ENCODE measurements around the gene MDN1.
"Not testable (repeated sequence)": the region's sequence is repeated elsewhere in the genome, so short reads cannot be mapped to it uniquely, and the experiment has no call there.

MDN1 gene

GRCh38 chr6:89819336-89820130 is at the start of gene MDN1:
Gene MDN1, minus strand, starts transcription at chr6:89819794. Its CDS starts 187 bp downstream, at chr6:89819607.
- DNase-seq (ENCODE audit: low read depth, low spot score) = peak; percentile 64
- H3K27ac ChIP-seq = peak within 1 kb of the TSS; percentile 79

- H3K27ac ChIP-seq = no peak overlapping the region
- no peak for DNase-seq (ENCODE audit: low read depth, low spot score)
Observed at GRCh38 chr6:89866024-89866678, 46.6 kb upstream of the MDN1 start.

DNA sequence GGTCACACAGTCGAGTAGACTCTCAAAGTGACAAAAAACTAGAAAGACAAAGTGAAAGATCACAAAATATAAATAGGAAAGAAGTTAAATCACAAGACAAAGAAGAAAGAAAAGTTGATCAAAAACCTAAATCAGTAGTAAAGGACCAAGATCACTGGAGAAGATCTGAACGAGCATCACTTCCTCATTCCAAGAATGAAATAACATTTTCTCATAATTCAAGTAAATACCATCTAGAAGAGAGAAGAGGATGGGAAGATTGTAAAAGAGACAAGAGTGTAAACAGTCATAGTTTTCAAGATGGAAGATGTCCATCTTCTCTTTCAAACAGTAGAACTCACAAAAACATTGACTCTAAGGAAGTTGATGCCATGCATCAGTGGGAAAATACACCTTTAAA is 43.1 kb upstream of the MDN1 start:
- DNase-seq (ENCODE audit: low read depth, low spot score) = no peak
- H3K27ac ChIP-seq = no peak overlapping the region

GRCh38 chr6:89862273-89862672 is 42.7 kb upstream of the MDN1 start:
- H3K27ac ChIP-seq = no peak overlapping the region
- no peak for DNase-seq (ENCODE audit: low read depth, low spot score)

- DNase-seq (ENCODE audit: low read depth, low spot score) = no peak
- H3K27ac ChIP-seq = no peak overlapping the region
Observed at GRCh38 chr6:89859744-89860143, 40.1 kb upstream of the MDN1 start.

DNA sequence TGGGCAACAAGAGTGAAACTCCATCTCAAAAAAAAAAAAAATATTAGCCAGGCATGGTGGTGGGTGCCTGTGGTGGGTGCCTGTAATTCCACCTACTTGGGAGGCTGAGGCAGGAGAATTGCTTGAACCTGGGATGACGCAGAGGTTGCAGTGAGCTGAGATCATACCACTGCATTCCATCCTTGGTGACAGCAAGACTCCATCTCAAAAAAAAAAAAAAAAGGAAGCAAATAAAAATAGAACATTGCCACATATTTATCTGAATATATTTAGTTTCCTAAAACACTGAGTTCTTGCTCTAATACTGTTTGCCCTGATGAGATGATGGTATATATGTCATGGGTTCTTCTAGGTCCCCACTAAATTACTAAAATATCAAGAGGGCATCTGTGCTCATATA is 38.4 kb upstream of the MDN1 start:
- no peak for DNase-seq (ENCODE audit: low read depth, low spot score)
- no peak overlapping the region for H3K27ac ChIP-seq

- H3K27ac ChIP-seq = no peak overlapping the region
- no peak for DNase-seq (ENCODE audit: low read depth, low spot score)
Observed at GRCh38 chr6:89853068-89853467, 33.5 kb upstream of the MDN1 start.

DNA sequence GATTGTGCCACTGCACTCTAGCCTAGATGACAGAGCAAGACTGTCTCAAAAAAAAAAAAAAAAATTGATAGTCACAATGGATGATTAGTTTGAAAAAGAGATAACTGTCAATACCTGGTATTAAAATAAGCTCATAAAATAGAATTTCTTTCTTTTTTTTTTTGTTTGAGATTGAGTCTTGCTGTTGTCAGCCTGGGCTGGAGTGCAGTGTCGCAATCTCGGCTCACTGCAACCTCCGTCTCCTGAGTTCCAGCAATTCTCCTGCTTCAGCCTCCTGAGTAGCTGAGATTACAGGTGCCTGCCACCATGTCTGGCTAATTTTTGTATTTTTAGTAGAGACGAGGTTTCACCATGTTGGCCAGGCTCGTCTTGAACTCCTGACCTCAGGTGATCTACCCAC is 27.9 kb upstream of the MDN1 start:
- not testable (repeated sequence) for H3K27ac ChIP-seq; DNase-seq (ENCODE audit: low read depth, low spot score)

- DNase-seq (ENCODE audit: low read depth, low spot score) = no peak
- no peak overlapping the region for H3K27ac ChIP-seq
Observed at GRCh38 chr6:89843070-89843469, 23.5 kb upstream of the MDN1 start.

DNA sequence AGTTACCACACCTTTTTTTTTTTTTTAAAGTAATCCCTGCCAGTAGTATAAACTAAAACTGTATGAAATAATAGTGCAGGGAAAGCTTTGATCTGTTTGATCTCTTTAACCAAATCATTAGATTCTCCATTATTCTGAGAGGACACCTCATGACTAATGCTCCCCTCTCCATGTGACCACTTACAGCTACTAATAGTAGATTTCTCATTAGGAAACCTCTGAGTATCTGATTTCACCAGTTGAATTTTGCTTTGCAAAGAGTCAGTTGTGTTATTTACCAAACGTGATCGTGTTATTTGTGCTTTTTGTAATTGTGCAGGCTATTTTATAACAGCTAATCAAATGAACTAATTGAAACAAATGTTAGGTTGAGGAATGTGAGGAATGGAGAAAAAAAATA is 22.6 kb upstream of the MDN1 start:
- no peak overlapping the region for H3K27ac ChIP-seq
- no peak for DNase-seq (ENCODE audit: low read depth, low spot score)

DNA sequence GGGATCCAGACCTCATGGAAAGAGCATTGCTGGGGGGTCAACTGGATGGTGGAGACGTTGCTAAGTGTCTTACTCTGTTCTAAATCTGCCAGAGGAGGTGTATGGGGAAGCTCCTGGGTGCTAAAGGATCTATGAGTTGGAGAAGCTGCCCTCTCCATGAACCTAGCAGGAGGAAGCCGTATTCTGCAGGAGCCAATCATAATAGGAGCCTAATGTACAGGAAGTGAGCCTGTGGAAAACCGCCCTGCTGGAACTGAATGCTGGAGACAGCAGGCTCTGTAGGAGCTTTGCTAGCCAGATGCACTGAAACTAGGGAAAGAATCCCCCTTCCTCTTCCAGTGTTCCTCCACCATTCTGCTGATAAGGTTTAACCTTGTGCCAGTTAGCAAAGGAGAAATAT is 20.9 kb upstream of the MDN1 start:
- H3K27ac ChIP-seq = no peak overlapping the region
- DNase-seq (ENCODE audit: low read depth, low spot score) = no peak

DNA sequence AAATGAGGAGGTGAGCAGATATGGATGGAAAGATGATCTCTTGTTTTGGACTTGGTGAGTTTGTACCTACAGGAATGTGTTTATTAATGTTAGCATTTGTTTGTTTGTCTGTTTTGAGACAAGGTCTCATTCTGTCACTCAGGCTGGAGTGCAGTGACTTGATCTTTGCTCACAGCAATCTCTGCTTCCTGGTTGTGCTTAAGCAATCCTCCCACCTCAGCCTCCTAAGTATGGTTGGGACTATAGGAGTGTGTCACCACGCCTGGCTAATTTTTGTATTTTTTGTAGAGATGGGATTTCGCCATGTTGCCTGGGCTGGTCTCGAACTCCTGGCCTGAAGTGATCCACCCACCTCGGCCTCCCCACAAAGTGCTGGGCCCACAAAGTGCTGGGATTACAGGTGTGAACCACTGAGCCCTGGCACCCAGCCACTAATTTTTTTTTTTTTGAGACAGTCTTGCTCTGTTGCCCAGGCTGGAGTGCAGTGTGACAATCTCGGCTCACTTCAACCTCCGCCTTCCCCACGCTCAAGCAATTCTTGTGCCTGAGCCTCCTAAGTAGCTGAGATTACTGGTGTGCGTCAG is 17.1 kb upstream of the MDN1 start:
- no peak overlapping the region for H3K27ac ChIP-seq
- no peak for DNase-seq (ENCODE audit: low read depth, low spot score)

GRCh38 chr6:89834884-89835792 is 15.5 kb upstream of the MDN1 start:
- no peak overlapping the region for H3K27ac ChIP-seq

DNA sequence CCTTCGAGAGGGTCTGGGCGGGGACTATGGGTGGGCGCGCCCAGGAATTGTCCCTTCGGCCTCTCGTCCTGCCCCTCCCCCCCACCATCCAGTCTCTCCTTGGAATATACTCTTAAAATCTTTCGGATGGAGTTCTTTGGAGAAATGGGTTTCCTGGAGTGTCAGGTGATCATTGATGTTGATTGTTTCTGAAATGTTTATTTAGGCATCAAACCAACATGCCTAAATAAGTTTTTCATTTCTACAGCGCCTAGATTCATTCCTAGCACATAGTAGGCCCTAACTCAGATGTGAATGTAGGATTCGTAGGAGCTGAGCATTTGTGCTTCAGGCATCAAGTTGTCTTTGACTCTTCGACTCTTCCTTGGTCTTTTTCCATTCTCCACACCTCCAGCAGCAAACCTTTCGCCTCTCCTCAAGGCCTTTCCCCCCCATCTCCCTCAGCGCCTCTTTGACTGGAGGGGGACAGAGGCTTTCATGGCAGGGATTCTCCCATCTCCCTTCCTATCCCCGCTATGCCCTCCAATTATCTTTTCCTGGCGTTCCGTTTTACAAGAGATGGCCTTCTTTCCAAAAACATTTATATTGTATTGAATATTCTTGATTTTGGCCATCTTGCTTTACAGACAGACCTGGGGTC is 10.7 kb upstream of the MDN1 start:
- peak overlapping the region; percentile 55 for H3K27ac ChIP-seq
- DNase-seq (ENCODE audit: low read depth, low spot score) = no peak

More at GRCh38 chr6:89834884-89835792, 15.5 kb upstream of the MDN1 start:
- DNase-seq (ENCODE audit: low read depth, low spot score) = no peak

DNA sequence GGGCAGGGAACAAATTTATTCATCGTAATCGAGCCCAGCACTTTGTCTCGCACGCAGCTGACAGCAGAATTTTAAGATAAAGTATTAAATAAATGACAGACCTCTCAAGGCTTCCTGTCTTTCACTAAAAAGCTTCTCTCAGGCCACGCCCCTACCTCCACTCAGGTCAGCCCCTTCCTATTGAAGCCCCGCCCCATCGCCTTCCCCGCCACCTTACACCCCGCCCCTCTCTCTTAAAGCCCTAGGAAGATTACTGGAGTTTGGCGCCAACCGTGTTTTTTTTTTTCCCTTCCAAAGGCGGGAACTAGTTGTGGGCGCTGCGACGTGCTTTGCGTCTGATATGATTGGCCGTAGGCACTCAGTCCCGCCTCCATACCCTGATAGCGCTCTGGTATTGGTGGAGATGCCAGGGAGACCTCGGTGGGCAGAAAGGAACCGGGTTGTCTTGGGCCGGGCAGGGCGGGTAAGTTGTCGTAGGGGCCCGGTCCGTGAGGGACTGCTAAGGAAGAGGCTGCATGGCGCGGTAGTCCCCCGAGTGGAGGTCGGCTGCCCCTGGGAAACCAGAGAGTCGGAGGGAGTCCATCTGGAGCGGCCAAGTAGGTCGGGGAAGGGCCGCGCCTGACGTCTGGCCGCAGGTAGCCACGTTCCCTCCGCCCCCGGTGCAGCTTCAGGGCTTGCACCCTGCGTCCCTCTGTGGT is 10.0 kb upstream of the MDN1 start, which contains the start of gene CASP8AP2:
CASP8AP2 (plus strand) TSS at position 409 of the 698 bp plus-strand sequence.
- H3K27ac ChIP-seq = peak within 1 kb of the TSS; percentile 55

DNA sequence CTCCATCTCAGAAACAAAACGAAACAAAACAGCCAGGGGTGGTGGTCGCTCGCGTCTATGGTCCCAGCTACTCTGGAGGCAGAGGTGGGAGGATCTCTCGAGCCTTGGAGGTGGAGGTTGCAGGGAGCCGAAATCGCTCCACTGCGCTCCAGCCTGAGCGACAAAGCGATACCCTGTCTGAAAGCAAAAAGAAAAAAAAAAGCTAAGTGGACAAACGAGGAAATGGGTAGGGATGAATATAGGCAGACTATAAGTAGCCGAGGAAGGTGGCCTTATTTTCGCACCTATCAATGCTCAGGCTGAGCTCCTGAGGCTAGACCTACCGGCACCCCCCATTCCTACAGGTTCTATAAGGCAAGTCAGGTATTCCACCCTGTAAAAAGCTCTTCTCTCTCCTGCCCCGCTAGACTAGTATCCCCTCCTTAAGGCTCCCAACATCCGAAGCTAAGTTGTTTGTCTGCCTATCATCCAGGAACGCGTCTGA is 9.4 kb upstream of the MDN1 start:
- no peak for DNase-seq (ENCODE audit: low read depth, low spot score)
- peak overlapping the region; percentile 55 for H3K27ac ChIP-seq

More for the DNA sequence above, 10.0 kb upstream of the MDN1 start, which contains the start of gene CASP8AP2:
- DNase-seq (ENCODE audit: low read depth, low spot score) = peak; percentile 89

- DNase-seq (ENCODE audit: low read depth, low spot score) = not testable (repeated sequence)
- H3K27ac ChIP-seq = peak overlapping the region; percentile 55
Observed at GRCh38 chr6:89828475-89828987, 8.9 kb upstream of the MDN1 start.

DNA sequence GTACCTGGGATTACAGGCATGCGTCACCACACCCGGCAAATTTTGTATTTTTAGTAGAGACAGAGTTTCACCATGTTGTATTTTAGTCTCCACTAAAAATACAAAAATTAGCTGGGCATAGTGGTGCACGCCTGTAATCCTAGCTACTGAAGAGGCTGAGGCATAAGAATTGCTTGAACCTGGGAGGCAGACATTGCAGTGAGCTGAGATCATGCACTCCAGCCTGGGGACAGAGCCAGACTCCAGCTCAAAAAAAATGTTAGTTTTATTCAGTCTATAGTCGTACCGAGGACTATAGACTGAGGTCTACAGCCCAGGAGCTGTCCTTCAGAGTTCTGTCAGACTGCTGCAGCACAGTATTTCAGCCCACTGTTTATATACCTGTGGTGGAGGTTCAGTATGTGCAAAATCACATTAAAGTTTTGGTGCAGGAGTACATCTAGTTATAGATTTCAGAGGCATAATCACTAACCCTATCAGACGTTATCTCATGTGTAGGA is 6.5 kb upstream of the MDN1 start:
- no peak overlapping the region for H3K27ac ChIP-seq
- no peak for DNase-seq (ENCODE audit: low read depth, low spot score)

GRCh38 chr6:89818977-89819335 is 638 bp downstream of the MDN1 start:
- DNase-seq (ENCODE audit: low read depth, low spot score) = no peak
- peak overlapping the region; percentile 79 for H3K27ac ChIP-seq
